Renal cortical epithelial cell (primary cell): ENCODE measurements around the gene DDX52. TPM values are rescaled to one million over a fixed set of nuclear protein-coding genes. Genes with fewer than 3 reads are reported as not detected.
"Not testable (repeated sequence)": the region's sequence is repeated elsewhere in the genome, so short reads cannot be mapped to it uniquely, and the experiment has no call there.

Source experiments
- DNase-seq: peaks from one replicate; pipeline ENCODE4 v3.0.0-alpha.2; 2011; ENCODE audit warnings: low read depth
- total RNA-seq: library from RNA; depleted of rRNA; stranded (reverse); fragments of >200 nt; gene quantifications from 2 replicates; pipeline ENCODE4 v1.2.3, GENCODE V29; 2014

The DDX52 gene
- total RNA-seq, 1 donor from 2014 or later = 48.5 TPM

DNA sequence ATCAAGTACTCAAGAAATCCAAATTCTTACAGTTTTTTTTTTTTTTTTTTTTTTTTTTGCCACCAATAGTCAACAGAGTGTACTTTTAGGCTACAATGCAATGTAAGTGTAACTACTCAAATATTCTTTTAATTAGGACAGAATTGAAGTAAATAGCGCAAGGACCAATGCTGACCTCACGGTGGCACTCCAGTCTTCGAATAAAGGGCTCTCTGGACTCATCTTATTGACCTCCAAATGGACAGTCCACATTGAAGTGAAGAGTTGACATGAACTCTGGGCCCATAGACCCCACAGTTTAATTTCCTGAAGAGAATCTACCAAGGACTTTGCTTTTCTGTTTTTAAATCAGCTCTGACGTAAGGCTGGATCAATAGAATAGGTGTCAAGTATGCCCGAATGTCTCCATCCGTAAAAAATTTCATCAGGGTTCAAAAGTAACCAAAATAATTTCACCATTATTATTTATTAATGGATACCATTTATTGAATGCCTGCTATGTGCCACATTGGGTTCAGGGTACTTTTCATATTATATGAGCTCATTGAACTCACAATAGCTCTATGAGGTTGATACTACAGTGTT, 7.3 kb upstream of the DDX52 start:
- DNase-seq = peak; percentile 73

GRCh38 chr17:37648555-37648954, 5.3 kb upstream of the DDX52 start:
- DNase-seq = peak; percentile 99

GRCh38 chr17:37647856-37648255, 4.6 kb upstream of the DDX52 start:
- no peak for DNase-seq

DNA sequence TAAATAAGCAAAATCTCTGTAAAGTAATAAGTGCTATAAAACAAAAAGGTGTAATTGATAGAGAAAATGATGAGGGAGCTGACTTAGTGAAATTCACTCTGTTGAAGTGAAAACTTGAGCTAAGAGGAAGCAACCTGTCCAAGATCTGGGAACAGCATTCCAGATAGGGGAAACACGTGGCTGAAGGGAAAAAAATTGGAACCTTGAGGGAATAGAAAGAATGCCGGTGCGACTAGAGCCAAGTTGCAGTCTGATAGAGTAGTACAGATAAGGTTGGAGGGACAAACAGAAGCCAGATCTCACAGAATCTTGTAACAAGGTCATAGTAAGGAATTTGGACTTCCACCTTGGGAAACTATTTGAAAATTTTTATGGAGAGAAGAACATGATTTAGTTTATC, 623 bp upstream of the DDX52 start:
- peak; percentile 33 for DNase-seq

DNA sequence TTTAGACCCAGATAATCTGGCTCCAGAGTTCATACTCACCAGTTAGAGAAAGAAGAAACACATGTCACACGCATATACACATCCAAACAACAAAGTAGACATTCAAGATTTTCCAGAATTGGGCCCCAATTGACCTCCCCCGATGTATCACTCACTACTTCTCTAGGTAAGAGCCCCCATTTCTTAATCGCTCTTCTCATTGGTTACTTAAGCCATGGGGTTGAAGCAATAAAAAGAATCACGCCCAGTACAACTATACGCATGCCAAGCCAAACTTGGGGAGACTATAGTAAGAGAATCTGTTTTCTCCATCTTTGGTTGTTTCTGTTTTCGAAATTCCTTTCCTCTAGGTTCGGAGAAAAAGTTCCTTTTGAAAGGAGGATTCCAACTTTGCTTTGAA, 565 bp downstream of the DDX52 start:
- peak; percentile 56 for DNase-seq

DNA sequence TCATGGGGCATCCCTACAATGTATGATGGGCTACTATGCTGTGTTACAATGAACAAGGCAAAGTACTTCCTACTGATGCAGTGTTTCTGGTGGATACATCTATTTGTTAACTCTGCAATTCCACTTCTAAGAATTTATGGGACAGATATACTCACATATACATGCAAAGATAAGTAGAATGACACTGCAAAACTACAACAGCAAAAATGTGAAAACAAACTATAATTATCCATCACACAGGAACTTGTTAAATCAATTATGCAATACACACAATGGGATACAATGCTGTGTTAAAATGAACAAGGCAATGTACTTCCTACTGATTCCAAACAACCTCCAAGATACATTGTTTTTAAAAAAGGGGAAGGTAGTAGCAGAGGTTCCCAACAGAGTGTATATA, 3.2 kb downstream of the DDX52 start:
- no peak for DNase-seq

GRCh38 chr17:37637956-37638355, 5.3 kb downstream of the DDX52 start:
- no peak for DNase-seq

DNA sequence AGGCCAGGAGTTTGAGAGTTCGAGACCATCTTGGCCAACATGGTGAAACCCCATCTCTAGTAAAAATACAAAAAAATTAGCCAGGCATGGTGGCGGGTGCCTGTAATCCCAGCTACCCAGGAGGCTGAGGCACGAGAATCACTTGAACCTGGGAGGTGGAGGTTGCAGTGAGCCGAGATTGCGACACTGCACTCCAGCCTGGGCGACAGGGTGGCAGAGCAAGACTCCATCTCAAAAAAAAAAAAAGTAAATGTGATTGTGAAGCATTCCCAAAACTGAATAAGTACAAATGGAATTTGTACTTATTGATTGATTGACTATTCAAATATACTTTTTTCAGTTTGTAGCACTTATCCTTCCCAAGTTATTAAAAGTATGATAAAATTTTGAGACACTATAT, 26.8 kb downstream of the DDX52 start:
- DNase-seq = not testable (repeated sequence)

- no peak for DNase-seq
Measured at GRCh38 chr17:37614823-37615222, 28.4 kb downstream of the DDX52 start.

DNA sequence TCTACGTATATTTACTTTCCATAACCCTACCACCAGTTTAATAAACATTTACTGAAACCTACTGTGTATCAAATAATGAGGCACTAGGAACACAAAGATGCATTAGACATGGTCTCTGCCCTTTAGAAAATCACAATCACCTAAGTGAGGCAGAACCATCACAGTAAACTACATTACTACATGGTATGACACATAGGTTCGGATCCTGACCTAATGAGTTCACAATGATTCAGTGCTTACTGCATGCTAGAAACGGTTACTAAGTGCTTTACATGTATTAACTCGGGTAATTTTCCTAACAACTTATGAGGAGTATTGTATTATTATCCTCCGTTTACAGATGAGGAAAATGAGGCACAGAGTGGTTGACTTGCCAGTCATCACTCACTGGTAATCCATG, 28.9 kb downstream of the DDX52 start:
- DNase-seq = peak; percentile 87

DNA sequence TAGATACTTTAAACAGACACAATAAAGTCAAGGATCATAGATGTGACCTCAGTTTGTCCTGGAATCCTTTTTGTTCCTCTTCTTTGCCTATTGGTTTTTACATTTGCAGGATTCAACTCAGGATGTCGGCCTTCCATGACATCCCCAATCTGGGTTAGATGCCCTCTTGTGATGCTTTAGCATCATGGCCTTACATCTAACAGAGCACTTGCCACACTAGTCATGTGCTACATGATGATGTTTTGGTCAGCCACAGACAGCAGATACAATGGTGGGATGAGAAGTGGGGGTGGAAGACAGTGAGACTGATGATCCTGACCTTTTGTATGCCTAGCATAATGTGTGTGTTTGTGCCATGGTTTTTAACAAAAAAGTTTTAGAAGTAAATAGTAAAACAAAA, 32.3 kb downstream of the DDX52 start:
- no peak for DNase-seq

GRCh38 chr17:37610041-37610420, 33.2 kb downstream of the DDX52 start:
- DNase-seq = not testable (repeated sequence)

GRCh38 chr17:37609170-37610040, 33.8 kb downstream of the DDX52 start, which contains the start of gene SYNRG:
SYNRG (minus strand) TSS chr17:37609418; CDS start chr17:37609355, 63 bp downstream.
- peak; percentile 84 for DNase-seq

GRCh38 chr17:37608351-37609169, 34.7 kb downstream of the DDX52 start:
- peak; percentile 36 for DNase-seq

DNA sequence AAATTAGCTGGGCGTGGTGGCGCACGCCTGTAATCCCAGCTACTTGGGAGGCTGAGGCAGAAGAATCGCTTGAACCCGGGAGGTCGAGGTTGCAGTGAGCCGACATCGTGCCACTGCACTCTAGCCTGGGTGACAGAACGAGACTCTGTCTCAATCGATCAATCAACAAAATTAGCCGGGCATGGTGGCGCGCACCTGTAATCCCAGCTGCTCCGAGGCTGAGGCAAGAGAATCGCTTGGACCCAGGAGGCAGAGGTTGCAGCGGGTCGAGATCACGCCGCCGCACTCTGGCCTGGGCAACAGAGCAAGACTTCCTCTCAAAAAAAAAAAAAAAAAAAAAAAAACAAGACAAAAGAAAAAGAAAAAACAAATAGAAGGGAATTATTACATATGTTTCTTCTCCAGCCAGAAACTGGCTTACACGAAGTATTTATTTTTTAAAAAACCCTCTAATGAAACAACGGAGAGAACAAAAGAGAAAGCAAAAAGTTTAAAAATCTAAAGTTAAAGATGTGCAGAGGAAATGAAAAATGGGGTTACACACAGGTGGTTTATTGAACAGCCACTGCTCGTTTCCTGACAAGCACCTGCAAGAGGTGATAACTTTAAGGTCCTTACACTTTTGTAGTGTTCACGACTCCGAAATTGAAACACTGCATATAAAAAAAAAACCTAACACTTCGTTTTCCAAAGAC, 35.5 kb downstream of the DDX52 start:
- no peak for DNase-seq

GRCh38 chr17:37605813-37606505, 37.3 kb downstream of the DDX52 start:
- no peak for DNase-seq

- DNase-seq = no peak
Measured at GRCh38 chr17:37605081-37605480, 38.2 kb downstream of the DDX52 start.

DNA sequence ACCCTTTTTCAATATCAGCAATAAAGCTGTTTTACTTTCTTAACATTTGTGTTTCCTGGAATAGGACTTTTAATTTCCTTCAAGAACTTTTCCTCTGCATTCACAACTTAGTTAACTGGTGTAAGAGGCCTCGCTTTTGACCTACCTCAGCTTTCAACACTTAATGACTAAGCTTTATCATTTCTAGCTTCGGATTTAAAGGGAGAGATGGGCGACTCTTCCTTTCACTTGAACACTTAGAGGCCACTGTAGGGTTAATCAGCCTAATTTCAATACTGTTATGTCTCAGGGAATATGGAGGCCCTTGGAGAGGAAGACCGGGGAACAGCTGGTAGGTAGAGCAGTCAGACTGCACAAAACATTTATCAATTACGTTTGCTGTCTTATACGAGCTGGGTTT, 38.7 kb downstream of the DDX52 start:
- no peak for DNase-seq

GRCh38 chr17:37598145-37598544, 45.1 kb downstream of the DDX52 start:
- no peak for DNase-seq

DNA sequence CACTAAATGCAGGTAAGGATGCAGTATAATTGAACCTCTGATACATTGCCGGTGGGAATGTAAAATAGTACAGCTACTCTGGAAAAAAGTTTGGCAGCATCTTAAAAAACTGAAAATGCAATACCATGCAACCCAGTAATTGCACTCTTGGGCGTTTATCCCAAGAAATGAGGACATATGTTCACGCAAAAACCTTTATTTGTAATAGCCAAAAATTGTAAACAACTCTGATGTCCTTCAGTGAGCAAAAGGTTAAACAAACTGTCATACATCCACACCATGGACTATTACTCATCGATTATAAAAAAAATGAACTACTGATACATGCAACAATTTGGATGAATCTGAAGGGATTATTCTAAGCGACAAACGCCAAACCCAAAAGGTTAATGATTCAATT, 51.0 kb downstream of the DDX52 start:
- DNase-seq = no peak

DNA sequence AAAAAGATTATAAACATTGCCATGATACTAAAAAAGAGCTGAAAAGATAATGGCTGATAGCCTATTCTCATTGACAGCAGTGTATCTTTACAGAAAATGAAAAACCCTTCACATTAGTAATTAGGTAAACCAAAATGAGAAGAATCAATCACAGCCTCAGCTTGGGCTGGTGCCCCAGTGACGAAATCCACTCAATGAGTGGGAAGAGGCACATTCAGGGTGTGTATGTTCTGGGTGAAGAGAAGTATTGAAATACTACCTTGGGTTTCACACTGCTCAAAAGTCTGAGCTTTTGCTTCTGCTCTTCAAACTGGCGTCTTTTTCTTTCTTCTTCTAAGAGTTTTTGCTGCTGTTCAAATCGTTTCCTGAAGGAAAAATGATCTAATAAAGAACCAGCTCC, 58.2 kb downstream of the DDX52 start:
- DNase-seq = no peak
